ENCODE measurements around the gene FAM50A. TPM values are rescaled to one million over a fixed set of nuclear protein-coding genes. Genes with fewer than 3 reads are reported as not detected.

Gene FAM50A
- total RNA-seq, 1 donor from 2014 or later: 57.6 TPM

DNA sequence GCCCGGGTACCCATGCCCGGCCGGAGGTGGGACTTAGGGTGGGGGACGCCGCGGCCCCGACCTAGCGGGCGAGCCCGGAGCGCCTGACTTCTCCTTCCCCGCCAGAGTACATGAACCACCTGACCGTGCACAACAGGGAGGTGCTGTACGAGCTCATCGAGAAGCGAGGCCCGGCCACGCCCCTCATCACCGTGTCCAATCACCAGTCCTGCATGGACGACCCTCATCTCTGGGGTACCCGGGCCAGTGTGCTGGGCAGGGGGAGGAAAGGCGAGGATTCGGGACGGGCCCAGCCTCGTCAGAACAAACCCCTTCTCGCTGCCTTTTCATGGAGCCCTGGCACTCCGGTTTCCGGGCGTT is 32.0 kb upstream of the FAM50A start:
- H3K4me1 Mint-ChIP-seq: peaks cover 12% of the 10 kb centered on the region
- TF ChIP-seq, protein P1, sequence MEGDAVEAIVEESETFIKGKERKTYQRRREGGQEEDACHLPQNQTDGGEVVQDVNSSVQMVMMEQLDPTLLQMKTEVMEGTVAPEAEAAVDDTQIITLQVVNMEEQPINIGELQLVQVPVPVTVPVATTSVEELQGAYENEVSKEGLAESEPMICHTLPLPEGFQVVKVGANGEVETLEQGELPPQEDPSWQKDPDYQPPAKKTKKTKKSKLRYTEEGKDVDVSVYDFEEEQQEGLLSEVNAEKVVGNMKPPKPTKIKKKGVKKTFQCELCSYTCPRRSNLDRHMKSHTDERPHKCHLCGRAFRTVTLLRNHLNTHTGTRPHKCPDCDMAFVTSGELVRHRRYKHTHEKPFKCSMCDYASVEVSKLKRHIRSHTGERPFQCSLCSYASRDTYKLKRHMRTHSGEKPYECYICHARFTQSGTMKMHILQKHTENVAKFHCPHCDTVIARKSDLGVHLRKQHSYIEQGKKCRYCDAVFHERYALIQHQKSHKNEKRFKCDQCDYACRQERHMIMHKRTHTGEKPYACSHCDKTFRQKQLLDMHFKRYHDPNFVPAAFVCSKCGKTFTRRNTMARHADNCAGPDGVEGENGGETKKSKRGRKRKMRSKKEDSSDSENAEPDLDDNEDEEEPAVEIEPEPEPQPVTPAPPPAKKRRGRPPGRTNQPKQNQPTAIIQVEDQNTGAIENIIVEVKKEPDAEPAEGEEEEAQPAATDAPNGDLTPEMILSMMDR (IDR thresholded peaks at IDR 0.05; ENCODE audit: unreplicated experiment): no peak
- no peaks in the 10 kb centered on the region for H3K27me3 Mint-ChIP-seq (ENCODE audit: low read depth)
- H3K9me3 Mint-ChIP-seq: peaks cover 3% of the 10 kb centered on the region
- no peaks in the 10 kb centered on the region for H3K36me3 Mint-ChIP-seq
- H3K27ac Mint-ChIP-seq: no peak overlapping the region
- DNase-seq (ENCODE audit: low spot score in 2 of 2, unreplicated experiment in 2 of 2): peak in 1 of 2 experiments; percentile 54
- peak overlapping the region; percentile 69 for H3K4me3 Mint-ChIP-seq

DNA sequence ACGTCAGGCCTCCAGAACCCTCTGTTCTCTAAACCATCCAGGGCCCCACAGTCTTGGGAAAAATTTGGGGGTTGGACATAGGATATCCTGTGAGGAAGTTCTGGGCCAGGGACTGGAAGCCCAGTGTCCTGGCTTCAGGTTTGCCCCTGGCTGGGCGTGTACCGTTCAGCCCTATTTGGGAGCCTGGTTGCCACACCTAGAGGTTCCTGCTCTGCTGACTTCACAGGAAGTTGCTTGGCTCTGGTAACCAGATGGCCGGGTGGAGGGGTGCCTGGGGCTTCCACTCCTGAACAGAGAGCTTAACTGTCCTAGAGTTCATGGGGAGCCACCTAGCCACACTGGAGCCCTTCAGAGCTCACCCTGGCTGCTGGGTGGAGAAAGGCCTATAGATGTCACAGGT is 31.5 kb upstream of the FAM50A start:
- Mint-ChIP-seq H3K4me1 (peaks cover 12% of the 10 kb centered on the region), H3K4me3 (peak overlapping the region; percentile 69), H3K36me3 (no peaks in the 10 kb centered on the region), H3K27me3 (ENCODE audit: low read depth) (no peaks in the 10 kb centered on the region), H3K9me3 (peaks cover 3% of the 10 kb centered on the region), H3K27ac (no peak overlapping the region)
- DNase-seq (ENCODE audit: low spot score in 2 of 2, unreplicated experiment in 2 of 2): no peak
- TF ChIP-seq, protein P1 (IDR thresholded peaks at IDR 0.05; ENCODE audit: unreplicated experiment): no peak

DNA sequence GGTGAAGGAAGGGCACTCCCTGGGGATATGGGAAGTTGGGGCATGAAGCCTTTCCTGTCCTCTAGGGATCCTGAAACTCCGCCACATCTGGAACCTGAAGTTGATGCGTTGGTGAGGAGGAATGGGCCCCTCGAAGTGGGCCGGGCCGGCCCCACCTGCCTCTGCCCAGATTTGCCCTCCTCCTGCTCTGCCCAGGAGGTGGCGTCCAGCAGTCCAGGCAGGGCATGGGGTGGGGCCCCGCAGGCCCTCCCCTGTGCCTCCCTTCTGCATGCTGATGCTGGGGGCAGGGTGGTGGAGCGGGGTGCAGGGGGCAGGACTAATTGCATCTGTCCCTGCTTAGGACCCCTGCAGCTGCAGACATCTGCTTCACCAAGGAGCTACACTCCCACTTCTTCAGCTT is 30.8 kb upstream of the FAM50A start:
- no peak for DNase-seq (ENCODE audit: low spot score in 2 of 2, unreplicated experiment in 2 of 2)
- peaks cover 3% of the 10 kb centered on the region for H3K9me3 Mint-ChIP-seq
- H3K27ac Mint-ChIP-seq: no peak overlapping the region
- TF ChIP-seq, protein P1 (IDR thresholded peaks at IDR 0.05; ENCODE audit: unreplicated experiment): no peak
- H3K4me1 Mint-ChIP-seq: peaks cover 12% of the 10 kb centered on the region
- no peak overlapping the region for H3K4me3 Mint-ChIP-seq
- H3K27me3 Mint-ChIP-seq (ENCODE audit: low read depth): no peaks in the 10 kb centered on the region
- H3K36me3 Mint-ChIP-seq: no peaks in the 10 kb centered on the region

DNA sequence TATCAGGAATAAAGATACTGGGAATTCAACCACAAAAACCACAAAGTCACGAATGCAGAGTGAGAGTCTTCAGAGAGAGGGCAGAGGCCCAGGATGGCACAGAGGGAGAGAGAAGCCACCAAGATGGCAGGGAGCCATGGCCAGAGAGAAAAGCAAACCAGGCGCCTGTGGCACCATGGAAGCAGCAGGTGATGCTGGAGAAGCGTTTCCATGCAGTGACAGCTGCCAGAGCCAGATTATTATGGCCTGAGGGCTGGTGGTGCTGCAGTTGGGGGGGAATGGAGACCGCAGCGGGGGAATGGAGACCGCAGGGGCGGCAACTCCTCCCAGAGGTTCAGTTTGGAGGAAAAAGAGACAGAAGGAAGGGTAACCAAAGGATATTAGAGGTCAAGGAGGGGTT is 26.8 kb upstream of the FAM50A start:
- Mint-ChIP-seq H3K9me3 (peaks cover 3% of the 10 kb centered on the region), H3K4me1 (no peaks in the 10 kb centered on the region), H3K36me3 (no peaks in the 10 kb centered on the region), H3K27me3 (ENCODE audit: low read depth) (no peaks in the 10 kb centered on the region), H3K27ac (no peak overlapping the region), H3K4me3 (no peak overlapping the region)
- TF ChIP-seq, protein P1 (IDR thresholded peaks at IDR 0.05; ENCODE audit: unreplicated experiment): no peak
- no peak for DNase-seq (ENCODE audit: low spot score in 2 of 2, unreplicated experiment in 2 of 2)

DNA sequence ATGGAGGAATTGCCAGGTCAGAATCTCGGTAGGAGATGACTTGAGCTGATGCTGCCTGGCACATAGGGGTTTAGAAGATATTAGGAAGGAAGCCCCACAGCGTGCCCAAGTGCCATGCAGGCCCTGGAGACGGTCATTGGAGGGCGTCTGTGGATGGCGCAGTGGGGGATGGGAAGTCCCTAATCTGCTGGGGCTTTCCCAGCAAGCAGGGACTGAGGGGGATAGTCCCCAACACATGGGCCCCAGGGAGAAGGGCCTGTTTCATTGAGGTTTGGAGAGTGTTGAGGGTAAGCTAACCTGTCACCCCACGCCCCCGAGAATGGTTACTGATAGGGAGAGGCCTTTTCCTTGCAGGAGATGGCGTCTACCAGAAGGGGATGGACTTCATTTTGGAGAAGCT is 24.8 kb upstream of the FAM50A start:
- Mint-ChIP-seq H3K27ac (no peak overlapping the region), H3K9me3 (peaks cover 3% of the 10 kb centered on the region), H3K4me1 (no peaks in the 10 kb centered on the region), H3K27me3 (ENCODE audit: low read depth) (no peaks in the 10 kb centered on the region), H3K36me3 (peaks cover 2% of the 10 kb centered on the region), H3K4me3 (no peak overlapping the region)
- no peak for DNase-seq (ENCODE audit: low spot score in 2 of 2, unreplicated experiment in 2 of 2)
- TF ChIP-seq, protein P1 (IDR thresholded peaks at IDR 0.05; ENCODE audit: unreplicated experiment): no peak
